HEK293 (cell line): ENCODE results near the gene DEFB123.
"Not testable (repeated sequence)": the region's sequence is repeated elsewhere in the genome, so short reads cannot be mapped to it uniquely, and the experiment has no call there.

Source experiments
- CTCF ChIP-seq: fragments of 450-650 bp; formaldehyde crosslinking; IDR thresholded peaks from 2 replicates; pipeline ENCODE4 v1.5.1; 2016; ENCODE audit warnings: missing biosample characterization, missing genetic modification characterization
- SCRT2 ChIP-seq: fragments of 450-650 bp; formaldehyde crosslinking; IDR thresholded peaks from 2 replicates; pipeline ENCODE4 v1.5.1; 2016; ENCODE audit warnings: missing biosample characterization, missing genetic modification characterization
- SP2 ChIP-seq: fragments of 450-650 bp; formaldehyde crosslinking; IDR thresholded peaks from 2 replicates; pipeline ENCODE4 v1.5.1; 2016; ENCODE audit warnings: missing biosample characterization, missing genetic modification characterization
- YY1 ChIP-seq: fragments of 450-650 bp; formaldehyde crosslinking; IDR thresholded peaks from 2 replicates; pipeline ENCODE4 v1.5.1; 2018; ENCODE audit warnings: missing biosample characterization, missing genetic modification characterization
- ZNF132 ChIP-seq: fragments of 450-650 bp; formaldehyde crosslinking; IDR thresholded peaks from 2 replicates; pipeline ENCODE4 v1.5.1; 2017; ENCODE audit warnings: missing biosample characterization, missing genetic modification characterization, borderline replicate concordance
- ZNF138 ChIP-seq: fragments of 450-650 bp; formaldehyde crosslinking; IDR thresholded peaks from 2 replicates; pipeline ENCODE4 v1.5.1; 2016; ENCODE audit warnings: missing biosample characterization, missing genetic modification characterization, borderline replicate concordance
- ZNF274 ChIP-seq, 2 experiments: fragments of 200-500 bp in 1 of 2; fragments of 450-650 bp in 1 of 2; sonication (Bioruptor generic) in 1 of 2; formaldehyde crosslinking in 1 of 2; IDR thresholded peaks; 2 replicates each; pipeline versions ENCODE4 v1.5.1 to v1.6.1; 2014 to 2016; ENCODE audit warnings: borderline replicate concordance in 1 of 2, inconsistent platforms in 1 of 2, low read length in 1 of 2, missing biosample characterization in 1 of 2, missing genetic modification characterization in 1 of 2
- ZNF48 ChIP-seq: fragments of 450-650 bp; formaldehyde crosslinking; IDR thresholded peaks from 2 replicates; pipeline ENCODE4 v1.5.1; 2016; ENCODE audit warnings: missing biosample characterization, missing genetic modification characterization
- ZNF549 ChIP-seq: fragments of 450-650 bp; IDR thresholded peaks from 2 replicates; pipeline ENCODE4 v1.5.1; 2018; ENCODE audit warnings: missing biosample characterization, missing genetic modification characterization, mild to moderate bottlenecking, inconsistent platforms, moderate library complexity
- ZNF645 ChIP-seq: fragments of 450-650 bp; formaldehyde crosslinking; IDR thresholded peaks from 2 replicates; pipeline ENCODE4; 2016; ENCODE audit warnings: missing biosample characterization, missing genetic modification characterization
- ZNF785 ChIP-seq: fragments of 450-650 bp; formaldehyde crosslinking; IDR thresholded peaks from 2 replicates; pipeline ENCODE4 v1.5.1; 2016; ENCODE audit warnings: missing biosample characterization, missing genetic modification characterization

- not testable (repeated sequence) for TF ChIP-seq ZNF785; CTCF; ZNF274 (IDR thresholded peaks at IDR 0.05; ENCODE audit: low read length); ZNF274 (tag by site-specific recombination; IDR thresholded peaks at IDR 0.05; ENCODE audit: borderline replicate concordance); ZNF549; ZNF138 (tag by site-specific recombination); YY1; ZNF645 (tag by site-specific recombination); ZNF48 (tag by site-specific recombination); ZNF132 (tag by site-specific recombination); SCRT2 (tag by site-specific recombination); SP2 (tag by site-specific recombination)
Measured at GRCh38 chr20:31427576-31427975, 12.9 kb upstream of the DEFB123 start.
